Measurements from ENCODE around the gene MAPK11.
A peak's percentile ranks its signal among the peaks of the same experiment; 100 is the strongest.

The MAPK11 gene

DNA sequence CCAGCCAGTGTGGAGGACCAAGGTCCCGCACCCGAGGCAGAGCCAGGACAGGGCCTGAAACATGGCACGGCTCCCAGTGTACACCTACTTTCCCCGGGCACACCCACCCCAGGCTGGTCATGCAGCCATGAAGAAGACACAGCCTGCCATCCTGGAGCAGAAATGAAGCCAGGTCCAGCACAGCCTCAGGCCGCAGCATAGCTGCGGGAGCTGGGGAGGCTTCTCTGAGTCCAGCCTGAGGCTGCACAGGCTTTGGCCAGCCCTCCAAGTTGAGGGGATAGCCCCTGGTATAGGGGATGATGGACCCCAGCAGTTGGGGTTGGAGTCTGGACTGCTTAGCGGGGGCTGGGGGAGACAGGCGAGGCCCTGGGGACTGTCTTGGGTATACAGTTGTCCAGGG is 16.2 kb downstream of the MAPK11 start:
- Histone ChIP-seq H3K27me3 (ENCODE audit: control insufficient read depth, insufficient read depth, low read length) (no peaks in the 10 kb centered on the region), H3K27ac (ENCODE audit: low read length) (no peak overlapping the region), H3K4me3 (ENCODE audit: low read length) (no peak overlapping the region), H3K4me1 (ENCODE audit: control insufficient read depth, low read depth, low read length) (no peaks in the 10 kb centered on the region), H3K36me3 (ENCODE audit: control insufficient read depth, low read depth, low read length) (no peaks in the 10 kb centered on the region), H3K9ac (ENCODE audit: low read length) (no peak overlapping the region), H3K9me3 (ENCODE audit: control insufficient read depth, low read depth, low read length) (no peaks in the 10 kb centered on the region)

- Histone ChIP-seq H3K9ac (ENCODE audit: low read length) (no peak overlapping the region), H3K36me3 (ENCODE audit: control insufficient read depth, low read depth, low read length) (no peaks in the 10 kb centered on the region), H3K4me1 (ENCODE audit: control insufficient read depth, low read depth, low read length) (no peaks in the 10 kb centered on the region)
Measured at GRCh38 chr22:50253046-50253915, 16.9 kb downstream of the MAPK11 start.

GRCh38 chr22:50252082-50253045 is 17.8 kb downstream of the MAPK11 start:
- Histone ChIP-seq H3K9ac (ENCODE audit: low read length) (no peak overlapping the region), H3K4me1 (ENCODE audit: control insufficient read depth, low read depth, low read length) (peaks cover 4% of the 10 kb centered on the region), H3K9me3 (ENCODE audit: control insufficient read depth, low read depth, low read length) (no peaks in the 10 kb centered on the region), H3K4me3 (ENCODE audit: low read length) (peak overlapping the region; percentile 82), H3K27me3 (ENCODE audit: control insufficient read depth, insufficient read depth, low read length) (no peaks in the 10 kb centered on the region), H3K27ac (ENCODE audit: low read length) (no peak overlapping the region), H3K36me3 (ENCODE audit: control insufficient read depth, low read depth, low read length) (no peaks in the 10 kb centered on the region)

More at GRCh38 chr22:50253046-50253915, 16.9 kb downstream of the MAPK11 start:
- H3K27ac ChIP-seq (ENCODE audit: low read length), result no peak overlapping the region
- H3K4me3 ChIP-seq (ENCODE audit: low read length), result no peak overlapping the region
- no peaks in the 10 kb centered on the region for H3K27me3 ChIP-seq (ENCODE audit: control insufficient read depth, insufficient read depth, low read length)
- no peaks in the 10 kb centered on the region for H3K9me3 ChIP-seq (ENCODE audit: control insufficient read depth, low read depth, low read length)

- peak overlapping the region; percentile 12 for H3K9ac ChIP-seq (ENCODE audit: low read length)
- no peaks in the 10 kb centered on the region for H3K27me3 ChIP-seq (ENCODE audit: control insufficient read depth, insufficient read depth, low read length)
- no peaks in the 10 kb centered on the region for H3K36me3 ChIP-seq (ENCODE audit: control insufficient read depth, low read depth, low read length)
- peak overlapping the region; percentile 82 for H3K4me3 ChIP-seq (ENCODE audit: low read length)
- no peak overlapping the region for H3K27ac ChIP-seq (ENCODE audit: low read length)
- peaks cover 4% of the 10 kb centered on the region for H3K4me1 ChIP-seq (ENCODE audit: control insufficient read depth, low read depth, low read length)
- no peaks in the 10 kb centered on the region for H3K9me3 ChIP-seq (ENCODE audit: control insufficient read depth, low read depth, low read length)
Measured at GRCh38 chr22:50251477-50252081, 18.6 kb downstream of the MAPK11 start.

- peak within 1 kb of the TSS; percentile 82 for H3K4me3 ChIP-seq (ENCODE audit: low read length)
- peak within 1 kb of the TSS; percentile 59 for H3K9ac ChIP-seq (ENCODE audit: low read length)
- H3K27ac ChIP-seq (ENCODE audit: low read length), result no peak within 1 kb of the TSS
- no peaks in the 10 kb centered on the region for H3K9me3 ChIP-seq (ENCODE audit: control insufficient read depth, low read depth, low read length)
- no peaks in the 10 kb centered on the region for H3K27me3 ChIP-seq (ENCODE audit: control insufficient read depth, insufficient read depth, low read length)
- H3K4me1 ChIP-seq (ENCODE audit: control insufficient read depth, low read depth, low read length), result peaks cover 4% of the 10 kb centered on the region
- peaks cover 5% of the 10 kb centered on the region for H3K36me3 ChIP-seq (ENCODE audit: control insufficient read depth, low read depth, low read length)
Measured at GRCh38 chr22:50250555-50251476, 19.4 kb downstream of the MAPK11 start, which contains the start of gene HDAC10. Gene HDAC10, minus strand, starts transcription at chr22:50251265. Its CDS starts 233 bp downstream, at chr22:50251032.

DNA sequence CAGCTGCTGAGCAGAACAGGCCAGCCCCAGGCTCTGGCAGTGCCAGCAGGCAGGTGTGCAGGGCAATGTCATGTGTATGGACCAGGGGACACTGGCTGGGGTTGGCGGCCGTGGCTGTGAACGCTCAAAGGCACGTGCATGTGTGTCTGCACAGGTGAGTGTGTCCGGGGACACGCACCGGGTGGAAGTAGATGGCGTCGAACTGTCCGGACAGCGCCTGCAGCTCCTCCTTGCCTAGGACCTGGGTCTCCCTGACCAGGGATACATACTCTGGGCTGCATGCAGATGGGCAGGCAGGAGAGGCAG is 20.0 kb downstream of the MAPK11 start:
- peaks cover 5% of the 10 kb centered on the region for H3K36me3 ChIP-seq (ENCODE audit: control insufficient read depth, low read depth, low read length)
- H3K9ac ChIP-seq (ENCODE audit: low read length), result no peak overlapping the region
- no peak overlapping the region for H3K27ac ChIP-seq (ENCODE audit: low read length)

DNA sequence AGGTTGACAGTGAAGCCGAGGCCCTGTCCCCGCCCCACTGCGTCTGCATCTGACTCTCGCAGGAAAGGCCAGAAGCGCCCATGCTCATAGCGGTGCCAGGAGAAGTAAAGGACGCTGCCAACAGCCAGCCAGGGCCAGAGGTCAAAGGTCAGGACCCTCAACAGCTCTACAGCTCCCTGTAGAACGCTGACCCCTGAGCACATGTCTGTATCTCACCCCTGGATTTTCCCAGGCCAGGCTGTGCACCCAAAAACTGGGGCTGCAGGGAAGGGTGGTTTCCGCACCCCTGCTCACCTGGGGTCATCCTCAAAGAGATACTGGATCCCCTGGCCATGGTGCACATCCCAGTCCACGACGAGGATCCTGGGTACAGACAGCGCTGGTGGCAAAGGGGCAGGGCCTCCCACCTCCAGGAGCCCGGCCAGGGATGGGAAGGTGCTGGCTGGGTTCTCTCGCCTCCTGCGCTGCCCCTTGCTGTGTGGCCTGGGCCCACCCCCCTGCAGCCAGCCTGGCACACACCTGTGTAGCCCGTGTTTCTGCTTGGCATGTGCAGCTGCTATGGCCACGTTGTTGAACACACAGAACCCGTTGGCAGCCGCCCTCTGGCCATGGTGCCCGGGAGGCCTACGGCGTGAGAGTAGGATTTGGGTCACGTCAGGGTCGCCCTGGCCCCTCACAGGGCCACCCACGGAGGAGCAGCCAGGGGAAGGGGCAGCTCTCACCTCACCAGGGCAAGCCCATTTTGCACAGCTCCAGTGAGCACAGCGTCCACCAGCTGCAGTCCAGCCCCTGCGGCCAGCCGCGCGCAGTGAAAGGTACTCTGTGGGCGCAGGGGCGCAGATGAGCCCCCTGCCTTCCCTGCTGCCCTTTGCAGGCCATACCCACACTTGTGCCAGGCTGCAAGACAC is 20.6 kb downstream of the MAPK11 start:
- no peak overlapping the region for H3K9ac ChIP-seq (ENCODE audit: low read length)
- no peaks in the 10 kb centered on the region for H3K9me3 ChIP-seq (ENCODE audit: control insufficient read depth, low read depth, low read length)
- peaks cover 4% of the 10 kb centered on the region for H3K4me1 ChIP-seq (ENCODE audit: control insufficient read depth, low read depth, low read length)
- no peaks in the 10 kb centered on the region for H3K27me3 ChIP-seq (ENCODE audit: control insufficient read depth, insufficient read depth, low read length)
- no peak overlapping the region for H3K27ac ChIP-seq (ENCODE audit: low read length)
- no peak overlapping the region for H3K4me3 ChIP-seq (ENCODE audit: low read length)
- peaks cover 5% of the 10 kb centered on the region for H3K36me3 ChIP-seq (ENCODE audit: control insufficient read depth, low read depth, low read length)

More for the DNA sequence above, 20.0 kb downstream of the MAPK11 start:
- Histone ChIP-seq H3K27me3 (ENCODE audit: control insufficient read depth, insufficient read depth, low read length) (no peaks in the 10 kb centered on the region), H3K4me3 (ENCODE audit: low read length) (peak overlapping the region; percentile 82), H3K9me3 (ENCODE audit: control insufficient read depth, low read depth, low read length) (no peaks in the 10 kb centered on the region), H3K4me1 (ENCODE audit: control insufficient read depth, low read depth, low read length) (peaks cover 4% of the 10 kb centered on the region)

DNA sequence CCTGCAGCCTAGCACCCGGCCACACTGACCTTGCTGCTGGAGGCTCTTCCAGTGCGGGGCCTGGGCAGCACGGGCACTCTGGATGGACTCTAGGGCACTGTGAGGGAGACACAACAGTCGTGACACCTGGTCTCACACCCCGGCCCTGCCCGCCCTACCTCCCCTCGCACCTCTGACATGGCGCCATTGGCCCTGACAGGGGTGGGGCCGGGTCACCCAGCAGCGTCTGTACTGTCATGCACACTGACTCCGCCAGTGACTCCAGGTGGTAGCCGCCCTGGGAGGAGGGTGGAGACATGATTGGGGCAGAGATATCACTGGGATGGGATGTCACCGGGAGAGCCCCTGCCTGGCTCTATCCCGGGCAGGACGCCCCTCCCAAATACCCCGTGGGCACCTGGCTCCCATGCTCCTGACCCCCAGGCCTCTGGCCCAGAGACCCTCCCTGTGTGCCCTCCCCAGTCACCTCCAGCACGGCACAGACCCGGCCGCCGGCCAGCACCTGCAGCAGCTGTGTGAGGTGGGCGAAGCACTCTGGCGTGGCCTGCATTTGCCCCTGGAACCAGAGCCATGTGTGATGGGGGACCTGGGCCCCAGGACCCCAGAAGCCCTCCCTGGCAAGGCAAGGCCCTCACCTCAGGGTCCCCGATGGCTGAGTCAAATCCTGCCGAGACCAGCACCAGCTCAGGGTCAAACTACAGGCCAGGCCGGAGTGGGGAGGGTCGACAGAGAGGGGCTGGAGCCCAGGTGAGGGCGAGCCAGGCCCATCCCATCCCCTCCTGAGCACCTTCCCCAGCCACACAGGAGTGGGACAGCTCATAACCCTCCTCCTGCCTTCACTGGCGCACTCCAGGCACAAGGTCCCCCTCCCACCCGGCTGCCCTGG is 21.7 kb downstream of the MAPK11 start:
- H3K9me3 ChIP-seq (ENCODE audit: control insufficient read depth, low read depth, low read length), result no peaks in the 10 kb centered on the region
- H3K4me3 ChIP-seq (ENCODE audit: low read length), result no peak overlapping the region
- H3K27ac ChIP-seq (ENCODE audit: low read length), result peak overlapping the region; percentile 51
- no peaks in the 10 kb centered on the region for H3K27me3 ChIP-seq (ENCODE audit: control insufficient read depth, insufficient read depth, low read length)
- peaks cover 5% of the 10 kb centered on the region for H3K36me3 ChIP-seq (ENCODE audit: control insufficient read depth, low read depth, low read length)
- no peak overlapping the region for H3K9ac ChIP-seq (ENCODE audit: low read length)
- H3K4me1 ChIP-seq (ENCODE audit: control insufficient read depth, low read depth, low read length), result peaks cover 6% of the 10 kb centered on the region

GRCh38 chr22:50247748-50248147 is 22.4 kb downstream of the MAPK11 start:
- Histone ChIP-seq H3K4me3 (ENCODE audit: low read length) (no peak overlapping the region), H3K36me3 (ENCODE audit: control insufficient read depth, low read depth, low read length) (peaks cover 5% of the 10 kb centered on the region), H3K9me3 (ENCODE audit: control insufficient read depth, low read depth, low read length) (no peaks in the 10 kb centered on the region), H3K27me3 (ENCODE audit: control insufficient read depth, insufficient read depth, low read length) (no peaks in the 10 kb centered on the region), H3K9ac (ENCODE audit: low read length) (no peak overlapping the region), H3K27ac (ENCODE audit: low read length) (peak overlapping the region; percentile 51), H3K4me1 (ENCODE audit: control insufficient read depth, low read depth, low read length) (peaks cover 6% of the 10 kb centered on the region)
